Tibial nerve (tissue), 4 donors: ENCODE data around the gene GSK3B. TPM values are rescaled to one million over a fixed set of nuclear protein-coding genes. Genes with fewer than 3 reads are reported as not detected.

Experiments used
- DNase-seq, 2 donors: peaks; one replicate each; pipeline ENCODE4 v3.0.0-alpha.2; 2019; ENCODE audit warnings: low spot score in 2 of 2
- H3K27ac ChIP-seq, 4 donors: fragments of 200-600 bp; sonication (generic) in 3 of 4; one replicate each; pipeline ENCODE4 v1.5.1; 2017 to 2019; ENCODE audit warnings: mild to moderate bottlenecking in 1 of 4
- H3K27me3 ChIP-seq, 2 donors: fragments of 200-600 bp; sonication (generic) in 1 of 2; one replicate each; pipeline versions ENCODE4 v1.5.1 to v1.6.0; 2017 to 2019
- H3K36me3 ChIP-seq, 3 donors: fragments of 200-600 bp; sonication (generic); one replicate each; pipeline ENCODE4 v1.5.1; 2018 to 2019
- H3K4me1 ChIP-seq, 4 donors: fragments of 200-600 bp; sonication (generic) in 3 of 4; one replicate each; pipeline ENCODE4 v1.5.1; 2017 to 2019
- H3K4me3 ChIP-seq, 4 donors: fragments of 200-600 bp; sonication (generic) in 3 of 4; one replicate each; pipeline ENCODE4 v1.5.1; 2017 to 2019; ENCODE audit warnings: mild to moderate bottlenecking in 1 of 4, moderate library complexity in 1 of 4
- H3K9me3 ChIP-seq, 4 donors: fragments of 200-600 bp; sonication (generic) in 3 of 4; one replicate each; pipeline ENCODE4 v1.5.1; 2017 to 2019
- EP300 ChIP-seq, 2 donors: sonication (generic); formaldehyde crosslinking; IDR thresholded peaks; one replicate each; pipeline ENCODE4 v1.6.1; 2017; ENCODE audit warnings: antibody characterized with exemption in 2 of 2, mild to moderate bottlenecking in 1 of 2
- POLR2A ChIP-seq, 2 donors: fragments of 450-650 bp; IDR thresholded peaks; one replicate each; pipeline ENCODE4 v1.6.1; 2017; ENCODE audit warnings: antibody characterized with exemption in 2 of 2, mild to moderate bottlenecking in 2 of 2, moderate library complexity in 2 of 2
- WGBS, 2 donors: methylation state at CpG; one replicate each; pipeline ENCODE4 v1.1.5; 2018; 5-methylcytosine and 5-hydroxymethylcytosine counted together
- total RNA-seq, 4 donors: library from RNA; depleted of rRNA; stranded (reverse); fragments of >200 nt; gene quantifications; one replicate each; pipeline ENCODE4 v1.1.0, GENCODE V29; 2016
- TF ChIP-seq, protein P1 (sequence below), 5 experiments: fragments of 200-600 bp in 3 of 5; fragments of 450-650 bp in 2 of 5; sonication (generic) in 3 of 5; IDR thresholded peaks; one replicate each; pipeline ENCODE4 v1.5.1; 2016 to 2019; ENCODE audit warnings: antibody characterized with exemption in 5 of 5, mild to moderate bottlenecking in 3 of 5, moderate library complexity in 2 of 5

Gene GSK3B
- total RNA-seq, result 10 to 100 TPM; 22.6 to 39.3 (median 28.5) TPM

DNA sequence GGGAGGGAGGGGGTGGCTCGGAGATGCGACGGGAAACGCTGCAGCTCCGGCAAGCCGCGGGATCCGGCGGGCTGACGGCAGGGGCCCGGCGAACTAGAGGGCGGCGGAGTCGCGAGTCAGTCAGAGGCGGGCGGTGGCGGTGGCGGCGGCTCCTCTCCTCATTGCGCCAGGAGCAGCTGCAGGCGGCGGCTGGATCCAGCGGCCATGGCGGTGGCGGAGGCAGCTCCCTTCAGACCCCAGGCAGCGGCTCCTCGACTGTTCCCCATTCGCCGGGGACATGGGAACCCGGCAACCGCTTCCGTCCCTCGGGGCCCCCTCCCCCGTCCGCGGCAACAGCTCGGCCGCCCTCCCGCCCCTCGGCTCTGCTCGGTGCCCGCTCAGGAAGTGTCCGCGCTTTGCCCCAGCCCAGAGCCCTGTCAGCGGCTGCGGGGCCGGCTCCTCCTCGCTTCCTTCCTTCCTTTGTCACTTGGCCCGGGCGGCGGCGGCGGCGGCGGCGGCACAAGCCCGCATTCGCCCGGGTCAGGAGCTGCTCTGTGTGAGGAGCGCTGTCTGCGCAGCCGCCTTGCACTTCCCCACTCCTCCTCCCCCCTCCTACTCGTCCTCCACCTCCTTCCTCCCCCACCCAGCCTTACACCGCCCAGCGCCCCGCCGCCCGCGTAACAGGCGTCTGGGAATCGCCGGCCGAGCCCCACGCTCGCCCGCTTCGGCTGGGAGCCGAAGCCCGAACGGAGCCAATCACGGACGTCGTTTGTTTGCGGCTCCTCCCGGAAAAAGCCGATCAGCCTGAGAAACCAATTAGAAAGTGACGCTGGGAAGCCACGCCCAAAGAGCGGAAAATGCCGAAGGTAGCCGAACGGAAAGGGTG lies at the start of gene GSK3B:
TSS of gene GSK3B (minus strand) at position 537 of the 865 bp plus-strand sequence. CDS start 1,013 bp downstream, outside the sequence.
- peak; percentile 44 to 91 for TF ChIP-seq POLR2A (IDR thresholded peaks at IDR 0.05)
- peak in 1 of 2 donors; percentile 95 for TF ChIP-seq EP300 (IDR thresholded peaks at IDR 0.05)
- TF ChIP-seq, protein P1, sequence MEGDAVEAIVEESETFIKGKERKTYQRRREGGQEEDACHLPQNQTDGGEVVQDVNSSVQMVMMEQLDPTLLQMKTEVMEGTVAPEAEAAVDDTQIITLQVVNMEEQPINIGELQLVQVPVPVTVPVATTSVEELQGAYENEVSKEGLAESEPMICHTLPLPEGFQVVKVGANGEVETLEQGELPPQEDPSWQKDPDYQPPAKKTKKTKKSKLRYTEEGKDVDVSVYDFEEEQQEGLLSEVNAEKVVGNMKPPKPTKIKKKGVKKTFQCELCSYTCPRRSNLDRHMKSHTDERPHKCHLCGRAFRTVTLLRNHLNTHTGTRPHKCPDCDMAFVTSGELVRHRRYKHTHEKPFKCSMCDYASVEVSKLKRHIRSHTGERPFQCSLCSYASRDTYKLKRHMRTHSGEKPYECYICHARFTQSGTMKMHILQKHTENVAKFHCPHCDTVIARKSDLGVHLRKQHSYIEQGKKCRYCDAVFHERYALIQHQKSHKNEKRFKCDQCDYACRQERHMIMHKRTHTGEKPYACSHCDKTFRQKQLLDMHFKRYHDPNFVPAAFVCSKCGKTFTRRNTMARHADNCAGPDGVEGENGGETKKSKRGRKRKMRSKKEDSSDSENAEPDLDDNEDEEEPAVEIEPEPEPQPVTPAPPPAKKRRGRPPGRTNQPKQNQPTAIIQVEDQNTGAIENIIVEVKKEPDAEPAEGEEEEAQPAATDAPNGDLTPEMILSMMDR (IDR thresholded peaks at IDR 0.05), result no peak
- Histone ChIP-seq H3K9me3 (no peaks in the 10 kb centered on the region), H3K27ac (peak within 1 kb of the TSS; percentile 99 to 100 (median 100)), H3K36me3 (peaks cover 0 to 1% (median 0%) of the 10 kb centered on the region in 3 donors), H3K27me3 (no peaks in the 10 kb centered on the region), H3K4me3 (peak within 1 kb of the TSS; percentile 92 to 99 (median 96)), H3K4me1 (peaks cover 0 to 46% (median 36%) of the 10 kb centered on the region in 4 donors)
- 1% methylated on average over 65 to 89 of the region's 94 CpGs for WGBS, 2 donors
- peak in 1 of 2 donors; percentile 37 for DNase-seq

DNA sequence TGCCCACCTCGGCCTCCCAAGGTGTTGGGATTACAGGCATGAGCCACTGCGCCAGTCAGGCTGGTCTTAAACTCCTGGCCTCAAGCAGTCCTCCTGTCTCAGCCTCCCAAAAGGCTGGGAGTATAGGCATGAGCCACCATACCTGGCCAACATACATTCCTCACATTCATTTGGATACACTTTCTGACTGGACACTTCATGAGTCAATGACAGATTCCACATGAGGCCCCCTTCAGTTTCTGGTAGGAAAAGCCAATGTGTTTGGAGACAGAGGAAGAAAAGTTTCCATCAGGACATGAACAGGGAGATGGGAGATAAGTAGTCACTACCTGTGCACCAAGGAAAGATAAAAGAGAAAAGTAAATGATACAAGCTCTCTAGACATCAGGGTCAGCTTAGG lies 49.4 kb upstream of the GSK3B start:
- WGBS, 2 donors, result 85 to 92% methylated on average over 2 of the region's 2 CpGs
- H3K9me3 ChIP-seq, result peaks cover 0 to 8% (median 0%) of the 10 kb centered on the region in 4 donors
- no peaks in the 10 kb centered on the region for H3K36me3 ChIP-seq
- no peak overlapping the region for H3K27ac ChIP-seq
- no peak overlapping the region for H3K4me3 ChIP-seq
- DNase-seq, result no peak
- no peaks in the 10 kb centered on the region for H3K27me3 ChIP-seq
- H3K4me1 ChIP-seq, result no peaks in the 10 kb centered on the region
- TF ChIP-seq, protein P1 (IDR thresholded peaks at IDR 0.05), result no peak
- TF ChIP-seq EP300 (IDR thresholded peaks at IDR 0.05), result no peak
- no peak for TF ChIP-seq POLR2A (IDR thresholded peaks at IDR 0.05)

DNA sequence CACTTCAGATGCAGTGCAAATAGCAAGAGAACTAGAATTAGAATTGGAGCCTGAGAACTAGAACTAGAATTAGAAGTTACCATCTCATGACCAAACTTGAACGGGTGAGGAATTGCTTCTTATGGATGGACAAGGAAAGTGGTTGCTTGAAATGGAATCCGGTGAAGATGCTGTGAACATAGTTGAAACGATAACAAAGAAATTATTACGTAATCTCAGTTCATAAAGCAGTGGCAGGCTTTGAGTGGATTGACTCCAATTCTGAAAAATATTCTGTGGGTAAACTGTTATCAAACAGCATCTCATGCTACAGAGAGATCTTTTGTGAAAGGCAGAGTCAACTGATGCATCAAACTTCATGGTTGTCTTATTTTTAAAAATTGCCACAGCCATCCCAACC lies 48.0 kb upstream of the GSK3B start:
- Histone ChIP-seq H3K36me3 (no peaks in the 10 kb centered on the region), H3K27me3 (no peaks in the 10 kb centered on the region), H3K9me3 (peaks cover 0 to 8% (median 0%) of the 10 kb centered on the region in 4 donors), H3K27ac (no peak overlapping the region), H3K4me3 (no peak overlapping the region), H3K4me1 (no peaks in the 10 kb centered on the region)
- no peak for DNase-seq
- TF ChIP-seq EP300 (IDR thresholded peaks at IDR 0.05) (no peak), POLR2A (IDR thresholded peaks at IDR 0.05) (no peak)
- TF ChIP-seq, protein P1 (IDR thresholded peaks at IDR 0.05), result no peak
- 84 to 86% methylated on average over 4 of the region's 4 CpGs for WGBS, 2 donors

DNA sequence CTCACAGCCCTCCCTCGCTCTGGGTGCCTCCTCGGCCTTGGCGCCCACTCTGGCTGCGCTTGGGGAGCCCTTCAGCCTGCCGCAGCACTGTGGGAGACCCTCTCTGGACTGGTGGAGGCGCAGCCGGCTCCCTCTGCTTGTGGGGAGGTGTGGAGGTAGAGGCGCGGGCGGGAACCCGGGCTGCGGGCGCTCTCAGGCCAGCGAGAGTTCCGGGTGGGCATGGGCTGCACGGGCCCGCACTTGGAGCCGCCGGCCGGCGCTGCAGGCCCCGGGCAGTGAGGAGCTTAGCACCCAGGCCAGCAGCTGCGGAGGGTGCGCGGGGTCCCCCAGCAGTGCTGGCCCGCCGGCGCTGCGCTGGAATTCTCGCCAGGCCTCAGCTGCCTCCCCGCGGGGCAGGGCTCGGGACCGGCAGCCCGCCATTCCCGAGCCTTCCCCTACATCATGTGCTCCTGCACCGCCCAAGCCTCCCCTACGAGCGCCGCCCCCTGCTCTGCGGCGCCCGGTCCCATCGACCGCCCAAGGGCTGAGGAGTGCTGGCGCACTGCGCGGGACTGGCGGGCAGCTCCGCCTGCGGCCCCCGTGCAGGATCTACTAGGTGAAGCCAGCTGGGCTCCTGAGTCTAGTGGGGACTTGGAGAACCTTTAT lies 46.0 kb upstream of the GSK3B start:
- no peaks in the 10 kb centered on the region for H3K36me3 ChIP-seq
- no peak overlapping the region for H3K4me3 ChIP-seq
- no peak overlapping the region for H3K27ac ChIP-seq
- peaks cover 0 to 8% (median 0%) of the 10 kb centered on the region in 4 donors for H3K9me3 ChIP-seq
- H3K4me1 ChIP-seq, result no peaks in the 10 kb centered on the region
- 97 to 98% methylated on average over 36 to 52 of the region's 52 CpGs for WGBS, 2 donors
- no peak for DNase-seq
- no peaks in the 10 kb centered on the region for H3K27me3 ChIP-seq
- TF ChIP-seq EP300 (IDR thresholded peaks at IDR 0.05) (no peak), POLR2A (IDR thresholded peaks at IDR 0.05) (no peak)
- TF ChIP-seq, protein P1 (IDR thresholded peaks at IDR 0.05), result no peak

DNA sequence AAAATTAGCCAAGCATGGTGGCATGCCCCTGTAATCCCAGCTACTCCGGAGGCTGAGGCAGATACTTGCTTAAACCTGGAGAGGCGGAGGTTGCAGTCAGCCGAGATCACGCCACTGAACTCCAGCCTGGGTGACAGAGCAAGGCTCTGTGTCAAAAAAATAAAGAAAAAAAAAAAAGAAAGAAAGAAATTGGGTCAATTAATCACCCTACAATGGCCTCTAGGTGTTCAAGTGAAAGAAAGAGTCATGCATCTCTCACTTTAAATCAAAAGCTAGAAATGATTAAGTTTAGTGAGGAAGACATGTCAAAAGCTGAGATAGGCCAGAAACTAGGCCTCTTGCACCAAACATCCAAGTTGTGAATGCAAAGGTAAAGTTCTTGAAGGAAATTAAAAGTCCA lies 44.9 kb upstream of the GSK3B start:
- H3K27me3 ChIP-seq, result no peaks in the 10 kb centered on the region
- DNase-seq, result no peak
- TF ChIP-seq, protein P1 (IDR thresholded peaks at IDR 0.05), result no peak
- TF ChIP-seq EP300 (IDR thresholded peaks at IDR 0.05) (no peak), POLR2A (IDR thresholded peaks at IDR 0.05) (no peak)
- H3K36me3 ChIP-seq, result no peaks in the 10 kb centered on the region
- peaks cover 0 to 8% (median 0%) of the 10 kb centered on the region in 4 donors for H3K9me3 ChIP-seq
- H3K4me1 ChIP-seq, result no peaks in the 10 kb centered on the region
- no peak overlapping the region for H3K27ac ChIP-seq
- 95 to 99% methylated on average over 4 of the region's 4 CpGs for WGBS, 2 donors
- H3K4me3 ChIP-seq, result no peak overlapping the region
